CD4-positive, alpha-beta memory T cell (primary cell): Measurements from ENCODE around the gene OR2Y1. TPM values are rescaled to one million over a fixed set of nuclear protein-coding genes. Genes with fewer than 3 reads are reported as not detected.

Source experiments
- CTCF ChIA-PET: fragments of 350-600 bp; sonication (Branson Sonifier 250); formaldehyde crosslinking; loops from one replicate; lab custom pipeline; 2021; ENCODE audit warnings: inconsistent platforms; ENCODE audit not compliant: partially characterized antibody; lab: Charles Lee
- POLR2A ChIA-PET: fragments of 350-600 bp; sonication (Branson Sonifier 250); formaldehyde crosslinking; loops from one replicate; lab custom pipeline; 2021; ENCODE audit not compliant: partially characterized antibody; lab: Charles Lee
- DNase-seq, 5 donors: peaks; one replicate each; pipeline versions ENCODE4 v3.0.0 to v3.0.0-alpha.2; 2020 to 2022; ENCODE audit warnings: mixed read lengths in 1 of 5
- H3K27ac ChIP-seq: one replicate; pipeline ENCODE4 v1.7.0; 2013; ENCODE audit warnings: low read depth, low read length
- H3K27me3 ChIP-seq: 2 replicates; pipeline ENCODE4 v1.7.0; 2013; ENCODE audit warnings: mild to moderate bottlenecking, low read length, moderate library complexity; ENCODE audit not compliant: insufficient read depth
- H3K36me3 ChIP-seq: 2 replicates; pipeline ENCODE4 v1.7.0; 2013; ENCODE audit warnings: mild to moderate bottlenecking, low read length, moderate library complexity; ENCODE audit not compliant: insufficient read depth
- H3K4me1 ChIP-seq: 2 replicates; pipeline ENCODE4 v1.7.0; 2013; ENCODE audit warnings: mild to moderate bottlenecking, low read length, moderate library complexity; ENCODE audit not compliant: insufficient read depth
- H3K4me3 ChIP-seq, 2 donors: one replicate each; pipeline ENCODE4 v1.7.0; 2013; ENCODE audit warnings: low read length in 2 of 2, mild to moderate bottlenecking in 1 of 2
- H3K9me3 ChIP-seq, 2 donors: one replicate each; pipeline ENCODE4 v1.7.0; 2013; ENCODE audit warnings: low read length in 2 of 2, control low read depth in 1 of 2; ENCODE audit not compliant: control insufficient read depth in 1 of 2
- H3K27ac Mint-ChIP-seq, 7 donors: one replicate each; pipeline ENCODE4 v1.8.0; 2020 to 2021; ENCODE audit warnings: mixed read lengths in 7 of 7, mild to moderate bottlenecking in 6 of 7, inconsistent platforms in 3 of 7, moderate library complexity in 3 of 7
- H3K27me3 Mint-ChIP-seq, 2 donors: one replicate each; pipeline ENCODE4 v1.8.0; 2020 to 2021; ENCODE audit warnings: mixed read lengths in 2 of 2
- H3K36me3 Mint-ChIP-seq, 2 donors: one replicate each; pipeline ENCODE4 v1.8.0; 2020 to 2021; ENCODE audit warnings: mixed read lengths in 2 of 2, inconsistent platforms in 1 of 2, mild to moderate bottlenecking in 1 of 2
- H3K4me1 Mint-ChIP-seq, 4 donors: one replicate each; pipeline ENCODE4 v1.8.0; 2020 to 2021; ENCODE audit warnings: mixed read lengths in 4 of 4, mild to moderate bottlenecking in 1 of 4
- H3K4me3 Mint-ChIP-seq, 8 donors: one replicate each; pipeline ENCODE4 v1.8.0; 2020 to 2021; ENCODE audit warnings: mixed read lengths in 8 of 8, mild to moderate bottlenecking in 7 of 8, moderate library complexity in 6 of 8, inconsistent platforms in 3 of 8
- H3K9me3 Mint-ChIP-seq, 8 donors: one replicate each; pipeline ENCODE4 v1.8.0; 2020 to 2021; ENCODE audit warnings: mixed read lengths in 8 of 8, mild to moderate bottlenecking in 5 of 8, inconsistent platforms in 3 of 8, moderate library complexity in 1 of 8
- intact Hi-C: fragments of 100-400 bp; cut with micrococcal nuclease; formaldehyde crosslinking; loops from one replicate; pipeline ENCODE4 v1.15.1; 2023
- polyA plus RNA-seq, 2 donors: library from polyadenylated mRNA; unstranded; fragments of 300-500 nt; fragmentation: Illumina TruSeq; gene quantifications; one replicate each; pipeline ENCODE4 v1.2.3, GENCODE V29; 2021
- total RNA-seq, 2 experiments: library from RNA; stranded (reverse); gene quantifications; one replicate each; pipeline ENCODE4 v1.2.3, GENCODE V29; 2021

Gene OR2Y1
- total and polyA plus RNA-seq, 4 experiments from 2014 or later, result not detected

DNA sequence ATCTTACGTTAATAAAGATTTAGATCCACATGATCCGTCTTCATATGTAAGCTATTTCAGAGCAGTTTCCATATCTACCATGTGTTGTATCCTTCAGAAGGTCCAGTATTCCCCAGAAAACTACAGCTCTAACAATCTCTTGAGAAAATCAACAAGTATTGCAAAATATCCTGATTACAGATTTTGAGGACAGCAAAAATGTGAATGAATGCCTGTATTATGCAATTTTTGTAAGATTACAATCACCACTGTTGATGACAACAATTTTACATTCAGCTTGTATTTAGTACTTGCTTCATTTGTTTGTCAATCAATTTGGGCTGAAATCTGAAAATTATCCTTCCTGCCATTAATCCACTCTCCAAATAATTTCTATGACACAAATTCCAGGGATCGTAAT lies 47.4 kb downstream of the OR2Y1 start:
- intact Hi-C loops, result no loop called here
- CTCF ChIA-PET, result interaction anchor here (5.2 kb wide), 1 partner anchor 26 kb away, joined by 24 read pairs; no protein-coding TSS in a partner anchor
- H3K27me3 Mint-ChIP-seq, result peaks cover 8 to 13% of the 10 kb centered on the region in 2 donors
- H3K27ac ChIP-seq, result no peak overlapping the region
- no peaks in the 10 kb centered on the region for H3K9me3 ChIP-seq
- peaks cover 0 to 6% (median under 1%) of the 10 kb centered on the region in 8 donors for H3K9me3 Mint-ChIP-seq
- no peak overlapping the region for H3K4me3 Mint-ChIP-seq
- no peaks in the 10 kb centered on the region for H3K27me3 ChIP-seq
- no peak overlapping the region for H3K27ac Mint-ChIP-seq
- no peaks in the 10 kb centered on the region for H3K36me3 ChIP-seq
- peaks cover 27 to 39% (median 32%) of the 10 kb centered on the region in 4 donors for H3K4me1 Mint-ChIP-seq
- no peaks in the 10 kb centered on the region for H3K36me3 Mint-ChIP-seq
- no peak for DNase-seq
- no peak overlapping the region for H3K4me3 ChIP-seq
- H3K4me1 ChIP-seq, result peaks cover 38% of the 10 kb centered on the region
- POLR2A ChIA-PET, result no interaction called here

DNA sequence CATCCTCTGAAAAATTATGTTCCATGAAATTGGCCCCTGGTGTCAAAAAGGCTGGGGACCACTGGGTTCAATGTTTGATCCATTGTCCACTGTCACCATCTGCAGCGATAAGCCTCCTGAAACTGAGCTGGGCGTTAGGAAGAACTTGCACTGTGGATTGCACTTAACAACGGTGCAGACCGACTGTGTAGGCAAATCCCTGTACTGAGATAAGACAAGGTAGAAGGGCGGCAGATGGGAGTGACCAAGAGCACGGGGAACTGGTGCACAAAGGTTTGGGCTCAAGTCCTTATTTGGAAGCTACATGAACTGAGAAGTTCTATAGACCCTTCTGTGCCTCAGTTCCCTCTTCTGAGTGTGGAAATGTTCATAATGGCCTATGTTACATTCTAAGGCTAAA lies 48.8 kb downstream of the OR2Y1 start:
- H3K4me3 Mint-ChIP-seq, result no peak overlapping the region
- no peaks in the 10 kb centered on the region for H3K36me3 ChIP-seq
- POLR2A ChIA-PET, result no interaction called here
- peak overlapping the region in 2 of 7 donors; percentile 14 to 19 for H3K27ac Mint-ChIP-seq
- H3K4me1 Mint-ChIP-seq, result peaks cover 27 to 39% (median 32%) of the 10 kb centered on the region in 4 donors
- no peak for DNase-seq
- H3K9me3 ChIP-seq, result no peaks in the 10 kb centered on the region
- H3K36me3 Mint-ChIP-seq, result no peaks in the 10 kb centered on the region
- no peak overlapping the region for H3K27ac ChIP-seq
- no peak overlapping the region for H3K4me3 ChIP-seq
- CTCF ChIA-PET, result interaction anchor here (0.6 to 5.2 kb wide), 3 partner anchors 13 to 28 kb away, joined by 3 to 24 read pairs (median 3); no protein-coding TSS in a partner anchor
- peaks cover 38% of the 10 kb centered on the region for H3K4me1 ChIP-seq
- peaks cover 0 to 3% (median 0%) of the 10 kb centered on the region in 8 donors for H3K9me3 Mint-ChIP-seq
- no peaks in the 10 kb centered on the region for H3K27me3 ChIP-seq
- H3K27me3 Mint-ChIP-seq, result peaks cover 6 to 12% of the 10 kb centered on the region in 2 donors
- intact Hi-C loops, result no loop called here

DNA sequence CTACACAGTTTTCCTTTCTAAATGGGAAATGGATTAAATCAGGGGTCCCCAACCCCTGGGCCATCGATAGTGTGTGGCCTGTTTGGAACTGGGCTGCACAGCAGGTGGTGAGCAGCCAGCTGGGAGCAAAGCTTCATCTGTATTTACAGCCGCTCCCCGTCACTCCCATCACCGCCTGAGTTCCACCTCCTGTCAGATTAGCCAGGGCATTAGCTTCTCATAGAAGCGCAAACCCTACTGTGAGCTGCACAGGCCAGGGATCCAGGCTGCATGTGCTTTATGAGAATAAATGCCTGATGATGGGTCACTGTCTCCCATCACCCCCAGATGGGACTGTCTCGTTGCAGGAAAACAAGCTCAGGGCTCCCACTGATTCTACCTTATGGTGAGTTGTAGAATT lies 49.3 kb downstream of the OR2Y1 start:
- Mint-ChIP-seq H3K4me1 (peaks cover 27 to 39% (median 32%) of the 10 kb centered on the region in 4 donors), H3K36me3 (no peaks in the 10 kb centered on the region), H3K9me3 (peaks cover 0 to 3% (median 0%) of the 10 kb centered on the region in 8 donors), H3K27ac (peak overlapping the region in 2 of 7 donors; percentile 24 to 71), H3K27me3 (peaks cover 6 to 12% of the 10 kb centered on the region in 2 donors), H3K4me3 (no peak overlapping the region)
- Histone ChIP-seq H3K9me3 (no peaks in the 10 kb centered on the region), H3K27me3 (no peaks in the 10 kb centered on the region), H3K36me3 (no peaks in the 10 kb centered on the region), H3K4me1 (peaks cover 38% of the 10 kb centered on the region), H3K27ac (no peak overlapping the region), H3K4me3 (no peak overlapping the region)
- ChIA-PET POLR2A (no interaction called here), CTCF (interaction anchor here (1.1 to 5.2 kb wide), 2 partner anchors 22 to 28 kb away, joined by 3 to 24 read pairs; no protein-coding TSS in a partner anchor)
- DNase-seq, result no peak
- intact Hi-C loops, result no loop called here

DNA sequence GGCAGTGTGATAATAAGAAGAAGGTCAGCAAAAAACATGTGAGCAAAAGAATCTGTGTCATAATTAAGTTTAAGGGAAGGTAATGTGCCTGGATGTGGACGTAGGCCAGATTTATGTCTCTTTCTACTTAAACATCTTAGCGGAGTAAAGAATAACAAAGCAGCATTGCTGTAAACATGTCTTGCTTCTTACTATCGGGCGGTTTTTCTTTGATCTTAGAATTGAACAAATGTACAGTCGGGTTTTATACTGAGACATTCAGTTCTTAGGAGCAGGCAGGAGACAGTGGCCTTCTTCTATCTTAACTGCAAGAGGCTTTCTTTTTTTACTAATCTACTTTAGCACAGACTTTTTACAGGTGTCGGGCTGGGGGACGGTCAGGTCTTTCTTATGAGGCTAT lies 50.1 kb downstream of the OR2Y1 start:
- Histone ChIP-seq H3K9me3 (no peaks in the 10 kb centered on the region), H3K4me3 (peak overlapping the region in 1 of 2 donors; percentile 42), H3K36me3 (no peaks in the 10 kb centered on the region), H3K27me3 (no peaks in the 10 kb centered on the region), H3K27ac (no peak overlapping the region), H3K4me1 (peaks cover 42% of the 10 kb centered on the region)
- no peak for DNase-seq
- no peaks in the 10 kb centered on the region for H3K36me3 Mint-ChIP-seq
- peak overlapping the region; percentile 62 to 78 (median 71) for H3K4me3 Mint-ChIP-seq
- peaks cover 6 to 12% of the 10 kb centered on the region in 2 donors for H3K27me3 Mint-ChIP-seq
- peaks cover 29 to 43% (median 35%) of the 10 kb centered on the region in 4 donors for H3K4me1 Mint-ChIP-seq
- intact Hi-C loops, result no loop called here
- H3K27ac Mint-ChIP-seq, result peak overlapping the region; percentile 24 to 83 (median 66)
- H3K9me3 Mint-ChIP-seq, result peaks cover 0 to 3% (median 0%) of the 10 kb centered on the region in 8 donors
- POLR2A ChIA-PET, result no interaction called here
- CTCF ChIA-PET, result no interaction called here

Other genes with a start within 250 kb of the OR2Y1 start
- gene CNOT6, start 245.7 kb downstream of the OR2Y1 start, total RNA-seq, result 10 to 100 TPM; 30.1 to 37.8 TPM
- gene CNOT6, start 245.7 kb downstream of the OR2Y1 start, polyA plus RNA-seq, result 1 to 10 TPM; 3.9 to 9.2 TPM
- gene SCGB3A1, start 148.6 kb downstream of the OR2Y1 start, total RNA-seq, result not detected
- gene SCGB3A1, start 148.6 kb downstream of the OR2Y1 start, polyA plus RNA-seq, result not detected
- 10 to 100 TPM in 1 of 2 experiments, 1 to 10 TPM in 1; 6.9 to 10.3 TPM for gene FLT4, start 90.5 kb downstream of the OR2Y1 start, total RNA-seq
- 1 to 10 TPM in 1 of 2 donors, not detected in 1; 1.2 TPM for gene FLT4, start 90.5 kb downstream of the OR2Y1 start, polyA plus RNA-seq
- gene MGAT1, start 62.7 kb upstream of the OR2Y1 start, total RNA-seq, result 100 to 1,000 TPM; 187 TPM
- gene MGAT1, start 62.7 kb upstream of the OR2Y1 start, polyA plus RNA-seq, result 100 to 1,000 TPM; 135 to 150 TPM
- 10 to 100 TPM; 71.1 to 71.7 TPM for gene ZFP62, start 121.2 kb upstream of the OR2Y1 start, total RNA-seq
- gene ZFP62, start 121.2 kb upstream of the OR2Y1 start, polyA plus RNA-seq, result 10 to 100 TPM; 11.4 to 21.1 TPM
- not detected for gene BTNL8, start 159.1 kb upstream of the OR2Y1 start, total RNA-seq
- gene BTNL8, start 159.1 kb upstream of the OR2Y1 start, polyA plus RNA-seq, result not detected
- gene BTNL3, start 248.8 kb upstream of the OR2Y1 start, total RNA-seq, result not detected
- not detected for gene BTNL3, start 248.8 kb upstream of the OR2Y1 start, polyA plus RNA-seq